GM12878 (cell line): Measurements from ENCODE around the gene ANKFY1. TPM values are rescaled to one million over a fixed set of nuclear protein-coding genes. Genes with fewer than 3 reads are reported as not detected.

Experiments used
- ATAC-seq: fragments of 200-7000 bp; cut with Tn5 transposase; 3 replicates; pipeline ENCODE4 v1.9.1; 2020; ENCODE audit warnings: mild to moderate bottlenecking, moderate library complexity
- BruUV-seq: library from RNA; stranded (reverse); fragments of 400-500 nt; replicated peaks from 2 replicates; lab custom pipeline; 2021; lab: Mats Ljungman, UMichigan
- CTCF ChIA-PET: fragments of 300-600 bp; sonication (Branson Sonifier 250); formaldehyde crosslinking; extraction: SDS; loops from one replicate; lab custom pipeline; 2021; ENCODE audit warnings: inconsistent platforms; lab: Yijun Ruan, JAX
- POLR2A ChIA-PET: fragments of 350-600 bp; formaldehyde crosslinking; extraction: SDS; loops from one replicate; lab custom pipeline; 2021; ENCODE audit warnings: inconsistent platforms; lab: Charles Lee
- RAD21 ChIA-PET: fragments of 300-600 bp; sonication (Branson Sonifier 250); formaldehyde crosslinking; loops from one replicate; lab custom pipeline; 2023; ENCODE audit warnings: antibody characterized with exemption; ENCODE audit not compliant: unreplicated experiment; lab: Charles Lee
- SMC1A ChIA-PET: fragments of 300-600 bp; sonication (Branson Sonifier 250); formaldehyde crosslinking; loops from one replicate; lab custom pipeline; 2023; ENCODE audit not compliant: unreplicated experiment, uncharacterized antibody; lab: Charles Lee
- DNase-seq: peaks from one replicate; pipeline ENCODE4 v3.0.0-alpha.2; 2011; ENCODE audit warnings: low read depth, low spot score
- FAIRE-seq: peaks from 3 replicates; lab custom pipeline; 2011; peaks lifted over from hg19 to GRCh38; lab: Jason Lieb, UNC
- H2AFZ ChIP-seq: 2 replicates; pipeline ENCODE4 v1.6.0; 2011; ENCODE audit warnings: low read depth, low read length, control low read depth; ENCODE audit not compliant: control insufficient read depth
- H3K27ac ChIP-seq: 2 replicates; pipeline ENCODE4 v1.5.1; 2011; ENCODE audit warnings: control low read depth; ENCODE audit not compliant: control insufficient read depth, insufficient read depth
- H3K27me3 ChIP-seq, 2 experiments: replicated peaks in 1 of 2; 2 replicates each; pipeline versions ENCODE4 v1.6.0 to v1.6.1; 2011; ENCODE audit warnings: low read length in 1 of 2; ENCODE audit not compliant: control insufficient read depth in 2 of 2, insufficient read depth in 2 of 2
- H3K36me3 ChIP-seq, 2 experiments: 2 replicates each; pipeline ENCODE4 v1.5.1; 2011; ENCODE audit warnings: low read length in 1 of 2; ENCODE audit not compliant: control insufficient read depth in 2 of 2, insufficient read depth in 2 of 2
- H3K4me1 ChIP-seq: 2 replicates; pipeline ENCODE4 v1.6.1; 2011; ENCODE audit warnings: mild to moderate bottlenecking, low read length, moderate library complexity, mixed read lengths; ENCODE audit not compliant: control insufficient read depth, insufficient read depth
- H3K4me2 ChIP-seq: 2 replicates; pipeline ENCODE4 v1.6.0; 2011; ENCODE audit warnings: control low read depth; ENCODE audit not compliant: control insufficient read depth, insufficient read depth
- H3K4me3 ChIP-seq: fragments of 200-600 bp; sonication (generic); 2 replicates; pipeline ENCODE4 v1.5.1; 2016
- H3K79me2 ChIP-seq: 2 replicates; pipeline ENCODE4 v1.6.0; 2011; ENCODE audit warnings: low read length; ENCODE audit not compliant: control insufficient read depth, insufficient read depth
- H3K9ac ChIP-seq: 2 replicates; pipeline ENCODE4 v1.8.0; 2011; ENCODE audit warnings: low read length, control low read depth, mixed read lengths; ENCODE audit not compliant: control insufficient read depth, insufficient read depth
- H3K9me3 ChIP-seq: replicated peaks from 3 replicates; pipeline ENCODE4 v1.5.1; 2011; ENCODE audit warnings: mild to moderate bottlenecking, low read length; ENCODE audit not compliant: control insufficient read depth, insufficient read depth
- H4K20me1 ChIP-seq: 2 replicates; pipeline ENCODE4 v1.6.0; 2011; ENCODE audit not compliant: control insufficient read depth, insufficient read depth
- ASH2L ChIP-seq: fragments of 300-600, 200-600 bp; sonication (generic); IDR thresholded peaks from 2 replicates; pipeline ENCODE4 v1.6.1; 2017; ENCODE audit warnings: low read depth, mild to moderate bottlenecking, borderline replicate concordance
- ATF7 ChIP-seq: fragments of 450-650 bp; IDR thresholded peaks from 2 replicates; pipeline ENCODE4 v1.6.1; 2016; ENCODE audit warnings: low read depth, mild to moderate bottlenecking
- BCL3 ChIP-seq: IDR thresholded peaks from 2 replicates; pipeline ENCODE4 v1.6.1; 2011; ENCODE audit warnings: borderline replicate concordance, low read depth, mild to moderate bottlenecking, moderate library complexity, low read length; ENCODE audit not compliant: insufficient read depth, poor library complexity, severe bottlenecking
- CBFB ChIP-seq: IDR thresholded peaks from 2 replicates; pipeline ENCODE4 v1.6.1; 2016; ENCODE audit warnings: antibody characterized with exemption, low read depth
- HDAC2 ChIP-seq: fragments of 200-600 bp; sonication (generic); IDR thresholded peaks from 2 replicates; pipeline ENCODE4 v1.6.1; 2017
- JUNB ChIP-seq: IDR thresholded peaks from 2 replicates; pipeline ENCODE4 v1.6.1; 2016; ENCODE audit warnings: antibody characterized with exemption, mild to moderate bottlenecking
- NKRF ChIP-seq: fragments of 450-650 bp; conservative IDR thresholded peaks from 2 replicates; pipeline ENCODE4 v1.6.1; 2017; ENCODE audit warnings: mild to moderate bottlenecking, moderate library complexity
- PAX8 ChIP-seq: fragments of 450-650 bp; IDR thresholded peaks from 2 replicates; pipeline ENCODE4 v1.6.1; 2017; ENCODE audit warnings: mild to moderate bottlenecking, moderate library complexity
- TARDBP ChIP-seq: IDR thresholded peaks from 2 replicates; pipeline ENCODE4 v1.6.1; 2016; ENCODE audit warnings: borderline replicate concordance
- ZBED1 ChIP-seq: IDR thresholded peaks from 2 replicates; pipeline ENCODE4 v1.6.1; 2016; ENCODE audit warnings: borderline replicate concordance
- ZSCAN29 ChIP-seq: fragments of 450-650 bp; IDR thresholded peaks from 2 replicates; pipeline ENCODE4 v1.6.1; 2017; ENCODE audit warnings: mild to moderate bottlenecking, moderate library complexity
- WGBS: methylation state at CpG from one replicate; pipeline ENCODE4 v1.1.6; 2016; ENCODE audit warnings: low lambda C conversion rate; ENCODE audit not compliant: insufficient replicate concordance, insufficient coverage; ENCODE audit errors: missing lambda C conversion rate; 5-methylcytosine and 5-hydroxymethylcytosine counted together
- in situ Hi-C: fragments of 300-500 bp; cut with MboI; formaldehyde crosslinking; loops from 9 replicates; pipeline ENCODE4 v1.14.3; 2018; ENCODE audit warnings: mixed read lengths
- intact Hi-C: fragments of 100-400 bp; cut with micrococcal nuclease; formaldehyde crosslinking; loops from one replicate; pipeline ENCODE4 v1.14.2; 2022; ENCODE audit not compliant: unreplicated experiment
- polyA plus RNA-seq, 11 experiments: library from polyadenylated mRNA; depleted of rRNA in 4 of 11; unstranded in 6 of 11; stranded (reverse) in 5 of 11; fragments of >200 nt; fragmentation: Nextera tagmentation in 4 of 11; fragmentation: Illumina TruSeq in 1 of 11; extraction: Ambion mirVana in 4 of 11; extraction: Trizol in 1 of 11; gene quantifications; 1 replicate in 1 of 11; 2 replicates in 10 of 11; pipeline versions ENCODE4 v1.2.1 to v1.2.3, GENCODE V29; 2011 to 2016; ENCODE audit warnings: inconsistent platforms in 2 of 11, missing spikeins in 2 of 11, low read depth in 1 of 11
- total RNA-seq, 4 experiments: library from RNA; depleted of rRNA in 3 of 4; stranded (reverse); fragments of >200 nt in 3 of 4; fragmentation: Illumina TruSeq in 1 of 4; extraction: Trizol in 1 of 4; gene quantifications; 2 replicates each; pipeline versions ENCODE4 v1.2.1 to v1.2.3, GENCODE V29; 2013 to 2021
- TF ChIP-seq, protein P1 (sequence below): IDR thresholded peaks from 2 replicates; pipeline ENCODE4 v1.6.1; 2012; ENCODE audit warnings: low read length, inconsistent platforms

Gene ANKFY1
- total and polyA plus RNA-seq, 10 of the 15 experiments (the other 5 are each of a cell fraction or from before 2014, with no cell fraction given), result 3.0 to 27.7 (median 16.4) TPM

GRCh38 chr17:4154201-4154600 lies 109.6 kb downstream of the ANKFY1 start:
- ChIA-PET CTCF (no interaction called here), POLR2A (no interaction called here), RAD21 (no interaction called here), SMC1A (no interaction called here)
- WGBS, result 88% methylated on average over 3 of the region's 3 CpGs
- Histone ChIP-seq H3K4me1 (no peaks in the 10 kb centered on the region), H3K9me3 (no peaks in the 10 kb centered on the region), H3K27me3 (no peaks in the 10 kb centered on the region), H4K20me1 (no peaks in the 10 kb centered on the region), H3K4me3 (no peak overlapping the region), H3K27ac (no peak overlapping the region), H3K36me3 (no peaks in the 10 kb centered on the region), H3K79me2 (no peaks in the 10 kb centered on the region), H3K9ac (no peak overlapping the region), H2AFZ (no peak overlapping the region), H3K4me2 (no peak overlapping the region)
- in situ Hi-C loops (no loop called here), intact Hi-C loops (no loop called here)
- no TSS peak for BruUV-seq
- FAIRE-seq, result no peak
- ATAC-seq, result no peak
- no peak for DNase-seq
- TF ChIP-seq, protein P1, sequence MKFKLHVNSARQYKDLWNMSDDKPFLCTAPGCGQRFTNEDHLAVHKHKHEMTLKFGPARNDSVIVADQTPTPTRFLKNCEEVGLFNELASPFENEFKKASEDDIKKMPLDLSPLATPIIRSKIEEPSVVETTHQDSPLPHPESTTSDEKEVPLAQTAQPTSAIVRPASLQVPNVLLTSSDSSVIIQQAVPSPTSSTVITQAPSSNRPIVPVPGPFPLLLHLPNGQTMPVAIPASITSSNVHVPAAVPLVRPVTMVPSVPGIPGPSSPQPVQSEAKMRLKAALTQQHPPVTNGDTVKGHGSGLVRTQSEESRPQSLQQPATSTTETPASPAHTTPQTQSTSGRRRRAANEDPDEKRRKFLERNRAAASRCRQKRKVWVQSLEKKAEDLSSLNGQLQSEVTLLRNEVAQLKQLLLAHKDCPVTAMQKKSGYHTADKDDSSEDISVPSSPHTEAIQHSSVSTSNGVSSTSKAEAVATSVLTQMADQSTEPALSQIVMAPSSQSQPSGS, result no peak
- TF ChIP-seq TARDBP (no peak), PAX8 (no peak), ZBED1 (no peak), HDAC2 (no peak), ZSCAN29 (no peak), ASH2L (no peak), ATF7 (no peak), JUNB (no peak), NKRF (no peak), BCL3 (no peak), CBFB (no peak)
